ENCODE measurements around the gene SAFB. TPM values are rescaled to one million over a fixed set of nuclear protein-coding genes. Genes with fewer than 3 reads are reported as not detected.
A peak's percentile ranks its signal among the peaks of the same experiment; 100 is the strongest.

The SAFB gene
- polyA plus RNA-seq, 1 donor from 2014 or later, result 89.8 TPM

- Histone ChIP-seq H3K4me3 (ENCODE audit: low read length) (peak within 1 kb of the TSS; percentile 84), H2AFZ (ENCODE audit: low read depth, low read length) (peak within 1 kb of the TSS; percentile 44), H3K79me2 (replicated peaks; ENCODE audit: insufficient read depth, low read length) (peaks cover 19% of the 10 kb centered on the region), H3K27ac (ENCODE audit: low read length) (peak within 1 kb of the TSS; percentile 75), H3K4me2 (ENCODE audit: low read length) (peak within 1 kb of the TSS; percentile 88), H3K9ac (ENCODE audit: low read length) (peak within 1 kb of the TSS; percentile 83), H3K36me3 (ENCODE audit: insufficient read depth, low read length) (no peaks in the 10 kb centered on the region), H4K20me1 (ENCODE audit: insufficient read depth) (no peaks in the 10 kb centered on the region), H3K27me3 (ENCODE audit: insufficient read depth, low read depth, low read length) (no peaks in the 10 kb centered on the region), H3K9me2 (ENCODE audit: insufficient read depth, low read length) (no peaks in the 10 kb centered on the region), H3F3A (ENCODE audit: insufficient read depth, low read length, poor library complexity, severe bottlenecking) (no peaks in the 10 kb centered on the region), H3K9me3 (ENCODE audit: low read length) (no peaks in the 10 kb centered on the region)
- no peak for TF ChIP-seq EZH2 (IDR thresholded peaks at IDR 0.05; ENCODE audit: borderline replicate concordance, insufficient read depth, low read length, poor library complexity, severe bottlenecking)
- no peak for TF ChIP-seq CTCF (IDR thresholded peaks at IDR 0.05; ENCODE audit: poor library complexity, severe bottlenecking)
- no peak for TF ChIP-seq SMC3 (conservative IDR thresholded peaks at IDR 0.05; ENCODE audit: poor library complexity)
- peak; percentile 64 for TF ChIP-seq REST (IDR thresholded peaks at IDR 0.05; ENCODE audit: borderline replicate concordance)
- peak; percentile 57 for TF ChIP-seq EP300 (conservative IDR thresholded peaks at IDR 0.05; ENCODE audit: poor library complexity, severe bottlenecking)
- peak; percentile 57 for TF ChIP-seq TAF1 (IDR thresholded peaks at IDR 0.05; ENCODE audit: low read depth)
- TF ChIP-seq MXI1 (conservative IDR thresholded peaks at IDR 0.05; ENCODE audit: poor library complexity, severe bottlenecking), result peak; percentile 87
- no peak for TF ChIP-seq RAD21 (conservative IDR thresholded peaks at IDR 0.05)
- TF ChIP-seq POLR2AphosphoS5 (IDR thresholded peaks at IDR 0.05), result peak; percentile 66
Observed at GRCh38 chr19:5680437-5681368, 57.8 kb downstream of the SAFB start, which contains the start of the genes HSD11B1L and MICOS13. TSS of gene HSD11B1L (plus strand) at chr19:5681027. CDS start at chr19:5684833, 3,806 bp downstream. TSS of gene MICOS13 (minus strand) at chr19:5680516. CDS start at chr19:5680486, 30 bp downstream.

GRCh38 chr19:5681391-5682106, 58.7 kb downstream of the SAFB start:
- Histone ChIP-seq H3K27ac (ENCODE audit: low read length) (peak overlapping the region; percentile 75), H3K9me3 (ENCODE audit: low read length) (no peaks in the 10 kb centered on the region), H3K36me3 (ENCODE audit: insufficient read depth, low read length) (no peaks in the 10 kb centered on the region), H3K79me2 (replicated peaks; ENCODE audit: insufficient read depth, low read length) (peaks cover 19% of the 10 kb centered on the region), H3K9ac (ENCODE audit: low read length) (peak overlapping the region; percentile 83), H3K9me2 (ENCODE audit: insufficient read depth, low read length) (no peaks in the 10 kb centered on the region), H3K4me2 (ENCODE audit: low read length) (peak overlapping the region; percentile 88), H3F3A (ENCODE audit: insufficient read depth, low read length, poor library complexity, severe bottlenecking) (no peaks in the 10 kb centered on the region), H4K20me1 (ENCODE audit: insufficient read depth) (no peaks in the 10 kb centered on the region), H3K4me3 (ENCODE audit: low read length) (peak overlapping the region; percentile 84), H2AFZ (ENCODE audit: low read depth, low read length) (peak overlapping the region; percentile 44), H3K27me3 (ENCODE audit: insufficient read depth, low read depth, low read length) (no peaks in the 10 kb centered on the region)
- TF ChIP-seq EZH2 (IDR thresholded peaks at IDR 0.05; ENCODE audit: borderline replicate concordance, insufficient read depth, low read length, poor library complexity, severe bottlenecking) (no peak), POLR2AphosphoS5 (IDR thresholded peaks at IDR 0.05) (no peak), CTCF (IDR thresholded peaks at IDR 0.05; ENCODE audit: poor library complexity, severe bottlenecking) (no peak), REST (IDR thresholded peaks at IDR 0.05; ENCODE audit: borderline replicate concordance) (no peak)
